HG02840 (cell line): ENCODE data around the gene TSPAN16.

Source experiments
- ATAC-seq: cut with Tn5 transposase; IDR thresholded peaks from one replicate; pipeline ENCODE4 v1.9.1; 2021; ENCODE audit warnings: mild to moderate bottlenecking, moderate library complexity, moderate number of reproducible peaks; ENCODE audit not compliant: unreplicated experiment, low FRiP score

Gene TSPAN16

GRCh38 chr19:11267316-11268085 lies 28.5 kb upstream of the TSPAN16 start:
- no peak for ATAC-seq

- ATAC-seq = no peak
Observed at GRCh38 chr19:11268783-11269267, 27.1 kb upstream of the TSPAN16 start.

GRCh38 chr19:11269408-11269807 lies 26.6 kb upstream of the TSPAN16 start:
- ATAC-seq = no peak

- ATAC-seq = no peak
Observed at GRCh38 chr19:11273296-11273695, 22.7 kb upstream of the TSPAN16 start.

- no peak for ATAC-seq
Observed at GRCh38 chr19:11273989-11274388, 22.0 kb upstream of the TSPAN16 start.

DNA sequence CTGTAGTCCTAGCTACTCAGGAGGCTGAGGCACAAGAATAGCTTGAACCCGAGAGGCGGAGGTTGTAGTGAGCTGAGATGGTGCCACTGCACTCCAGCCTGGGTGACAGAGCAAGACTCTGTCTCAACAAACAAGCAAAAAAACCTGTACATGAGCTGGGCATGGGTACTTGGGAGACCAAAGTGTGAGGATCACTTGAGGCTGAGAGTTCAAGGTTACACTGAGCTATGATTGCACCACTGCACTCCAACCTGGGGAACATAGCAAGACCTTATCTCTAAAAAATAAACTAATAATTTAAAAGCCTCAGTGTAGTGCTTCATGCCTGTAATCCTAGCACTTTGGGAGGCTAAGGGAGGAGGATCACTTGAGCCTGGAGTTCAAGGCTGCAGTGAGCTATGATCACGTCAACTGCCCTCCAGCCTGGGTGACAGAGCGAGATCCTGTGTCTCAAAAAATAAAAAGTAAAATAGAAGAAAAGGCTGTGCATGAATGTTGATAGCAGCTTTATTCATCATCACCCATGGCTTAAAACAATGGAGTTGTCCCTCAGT lies 21.4 kb upstream of the TSPAN16 start:
- no peak for ATAC-seq

GRCh38 chr19:11278670-11279069 lies 17.3 kb upstream of the TSPAN16 start:
- ATAC-seq = no peak

DNA sequence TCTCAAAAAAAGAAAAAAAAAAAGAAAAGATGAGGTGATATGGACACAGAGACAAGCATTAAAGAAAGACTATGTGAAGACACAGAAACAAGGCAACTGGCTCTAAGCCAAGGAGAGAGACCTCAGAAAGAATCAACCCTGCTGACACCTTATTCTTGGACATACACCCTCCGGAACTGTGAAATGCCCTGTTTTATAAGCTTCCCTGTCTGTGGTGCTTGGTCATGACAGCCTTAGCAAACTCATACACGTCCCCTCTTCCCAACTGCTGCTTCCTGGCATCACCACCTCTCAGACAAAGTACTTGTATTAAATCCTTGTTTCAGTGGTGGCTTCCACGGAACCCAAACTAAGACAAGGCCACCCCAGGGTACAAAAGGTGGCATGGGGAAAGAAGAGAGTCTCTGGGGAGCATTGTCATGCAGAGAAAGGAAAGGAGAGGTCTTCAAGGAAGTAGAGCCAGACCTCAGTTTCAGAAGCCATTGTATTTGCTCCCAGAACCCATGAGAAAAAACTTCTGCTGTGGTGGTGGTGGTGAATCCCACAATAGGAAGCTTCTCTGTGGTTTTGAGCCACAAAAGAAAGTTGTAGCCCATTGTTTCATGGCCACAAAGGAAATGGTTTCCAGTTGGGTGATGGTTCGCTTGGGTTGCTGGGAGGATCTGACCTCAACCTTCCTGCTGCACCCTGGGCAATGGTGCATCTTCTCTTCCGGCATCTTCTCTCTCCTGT lies 16.3 kb upstream of the TSPAN16 start:
- ATAC-seq = no peak

DNA sequence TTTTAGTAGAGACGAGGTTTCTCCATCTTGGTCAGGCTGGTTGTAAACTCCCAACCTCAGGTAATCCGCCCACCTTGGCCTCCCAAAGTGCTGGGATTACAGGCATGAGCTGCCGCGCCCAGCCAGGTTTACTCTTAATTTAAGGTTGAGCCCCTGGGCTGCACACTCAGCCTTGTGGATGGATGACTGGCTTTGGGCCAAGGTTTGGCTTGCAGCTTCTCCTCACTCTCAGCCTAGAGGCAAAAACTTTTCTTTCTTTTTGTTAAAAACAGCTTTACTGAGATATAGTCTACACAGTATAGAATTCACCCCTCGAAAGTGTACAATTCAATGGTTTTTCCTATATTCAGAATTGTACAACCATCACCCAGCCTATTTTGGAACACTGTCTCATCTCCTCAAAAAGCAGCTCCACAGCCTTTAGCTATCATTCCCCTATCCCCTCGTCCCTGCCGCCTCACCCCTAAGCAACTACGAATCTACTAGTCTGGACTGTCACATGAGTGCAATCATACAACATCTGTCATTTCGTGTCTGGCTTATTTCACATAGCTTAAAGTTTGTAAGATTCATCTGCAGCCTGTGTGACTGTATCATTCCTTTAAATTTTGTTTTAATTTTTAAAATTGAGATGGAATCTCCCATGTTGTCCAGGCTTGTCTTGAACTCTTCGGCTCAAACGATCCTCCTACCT lies 14.5 kb upstream of the TSPAN16 start:
- ATAC-seq = no peak

DNA sequence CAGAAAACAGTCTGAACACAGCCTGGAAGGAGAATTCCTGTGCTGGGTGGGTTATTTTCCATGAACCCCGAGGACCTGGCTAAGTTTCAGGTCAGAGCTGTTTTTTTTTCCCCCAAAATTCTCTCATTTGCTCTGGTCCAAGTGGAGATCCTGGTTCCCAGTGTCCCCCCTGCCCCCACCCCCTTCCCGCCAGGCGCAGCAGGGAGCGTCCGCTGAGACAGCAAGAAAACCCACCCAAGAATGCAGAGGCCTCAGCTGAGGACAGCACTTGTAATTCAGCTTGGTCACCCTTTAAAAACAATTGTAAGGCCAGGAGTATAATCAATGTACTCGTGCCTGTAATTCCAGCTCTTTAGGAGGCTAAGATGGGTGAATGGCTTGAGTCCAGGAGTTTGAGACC lies 11.4 kb upstream of the TSPAN16 start:
- no peak for ATAC-seq

DNA sequence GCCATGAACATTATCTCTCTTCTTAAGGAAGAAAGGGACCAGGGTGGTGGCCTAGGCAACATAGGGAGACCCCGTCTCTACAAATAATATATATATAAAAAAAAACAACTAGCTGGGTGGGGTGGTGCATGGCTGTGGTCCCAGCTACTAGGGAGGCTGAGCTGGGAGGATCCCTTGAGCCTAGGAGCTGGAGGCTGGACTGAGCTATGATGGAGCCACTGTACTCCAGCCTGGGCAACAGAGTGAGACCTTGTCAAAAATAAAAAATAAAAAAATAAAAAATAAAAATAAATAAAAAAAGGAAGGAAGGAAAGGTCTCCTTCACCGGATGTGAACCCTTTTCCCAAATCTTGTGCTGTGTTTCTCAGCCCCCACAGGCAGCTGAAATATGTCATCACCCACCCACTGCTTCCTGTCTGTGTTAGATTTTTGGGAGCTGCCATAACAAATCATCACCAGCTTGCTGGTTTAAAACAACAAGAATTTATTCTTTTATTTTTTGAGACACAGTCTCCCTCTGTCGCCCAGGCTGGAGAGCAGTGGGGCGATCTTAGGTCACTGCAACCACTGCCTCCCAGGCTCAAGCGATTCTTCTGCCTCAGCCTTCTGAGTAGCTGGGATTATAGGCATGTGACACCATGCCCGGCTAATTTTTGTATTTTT lies 9.5 kb upstream of the TSPAN16 start:
- ATAC-seq = no peak

DNA sequence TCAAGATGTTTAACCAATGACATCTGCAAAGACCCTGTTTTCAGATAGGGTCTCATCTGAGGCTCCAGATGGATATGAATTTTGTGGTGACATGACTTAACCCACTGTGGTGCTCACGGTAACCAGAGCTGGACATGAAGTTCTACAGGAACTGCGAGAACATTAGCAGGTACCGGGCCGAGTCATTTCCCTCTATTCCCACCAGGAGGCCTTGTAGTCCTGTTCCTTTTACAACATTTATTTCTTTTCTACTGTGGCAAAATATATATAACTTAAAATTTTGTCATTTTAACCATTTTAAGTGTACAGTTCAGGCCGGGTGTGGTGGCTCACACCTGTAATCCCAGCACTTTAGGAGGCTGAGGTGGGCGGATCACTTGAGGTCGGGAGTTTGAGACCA lies 7.6 kb upstream of the TSPAN16 start:
- no peak for ATAC-seq

GRCh38 chr19:11290256-11290655 lies 5.7 kb upstream of the TSPAN16 start:
- ATAC-seq = no peak

- no peak for ATAC-seq
Observed at GRCh38 chr19:11291415-11291814, 4.5 kb upstream of the TSPAN16 start.

GRCh38 chr19:11291991-11292390 lies 4.0 kb upstream of the TSPAN16 start:
- no peak for ATAC-seq

DNA sequence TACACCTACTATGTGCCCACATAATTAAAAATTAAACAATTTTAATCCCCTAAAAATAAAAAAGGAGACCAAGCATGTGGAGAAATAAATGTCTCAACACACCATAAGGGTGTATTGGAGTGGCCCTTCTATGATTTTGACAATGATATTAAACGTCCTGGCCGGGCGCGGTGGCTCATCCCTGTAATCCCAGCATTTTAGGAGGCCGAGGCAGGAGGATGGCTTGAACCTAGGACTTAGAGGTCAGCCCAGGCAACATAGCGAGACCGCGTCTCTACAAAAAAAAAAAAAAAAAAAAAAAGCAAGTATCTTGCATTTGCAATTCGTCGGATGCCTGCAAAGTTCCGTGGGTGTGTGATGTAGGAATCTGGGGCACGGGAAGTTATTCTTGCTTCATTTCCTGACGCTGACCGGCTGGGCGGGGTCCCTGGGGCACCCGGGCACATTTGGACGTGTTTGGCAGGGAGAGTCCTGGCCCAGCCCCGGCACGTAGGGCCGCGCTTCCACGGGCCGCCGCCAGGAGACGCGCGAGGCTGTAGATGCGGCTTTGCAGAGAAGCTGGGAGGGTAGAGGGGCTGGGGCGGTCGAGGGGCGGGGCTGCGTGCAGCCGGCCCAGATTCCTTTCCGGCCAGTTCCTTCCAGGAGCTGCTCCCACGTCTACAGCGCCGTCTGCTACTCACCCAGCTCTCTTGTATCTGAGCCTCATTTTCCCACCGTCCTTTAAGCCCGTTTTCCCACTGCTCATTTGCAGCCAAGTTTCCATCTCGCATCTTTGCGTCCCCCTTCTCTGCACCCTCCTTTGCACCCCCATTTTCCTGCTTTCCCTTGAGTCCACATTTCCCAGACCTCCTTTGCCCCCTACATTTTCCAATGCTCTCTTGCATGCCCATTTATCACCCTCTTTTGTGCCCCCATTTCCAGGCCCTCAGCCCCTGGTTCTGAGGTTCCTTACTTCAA lies 2.2 kb upstream of the TSPAN16 start:
- ATAC-seq = no peak

DNA sequence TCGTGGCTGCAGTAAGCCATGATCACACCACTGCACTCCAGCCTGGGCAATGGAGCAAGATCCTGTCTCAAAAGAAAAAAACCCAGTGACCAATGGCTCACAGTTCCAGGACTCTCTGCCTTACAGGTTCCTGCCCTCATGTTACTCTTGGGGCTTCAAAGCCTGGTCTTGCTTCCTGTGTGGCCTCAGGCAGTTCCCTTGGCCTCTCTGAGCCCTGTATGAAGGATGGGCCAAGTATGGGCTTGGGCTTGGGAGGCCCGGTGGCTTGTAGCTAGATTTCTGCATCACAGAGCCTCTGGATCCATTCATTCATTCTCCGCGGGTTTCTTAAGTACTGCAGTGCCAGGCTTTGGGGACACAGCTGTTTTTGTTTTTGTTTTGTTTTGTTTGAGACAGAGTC lies 780 bp upstream of the TSPAN16 start:
- ATAC-seq = no peak

DNA sequence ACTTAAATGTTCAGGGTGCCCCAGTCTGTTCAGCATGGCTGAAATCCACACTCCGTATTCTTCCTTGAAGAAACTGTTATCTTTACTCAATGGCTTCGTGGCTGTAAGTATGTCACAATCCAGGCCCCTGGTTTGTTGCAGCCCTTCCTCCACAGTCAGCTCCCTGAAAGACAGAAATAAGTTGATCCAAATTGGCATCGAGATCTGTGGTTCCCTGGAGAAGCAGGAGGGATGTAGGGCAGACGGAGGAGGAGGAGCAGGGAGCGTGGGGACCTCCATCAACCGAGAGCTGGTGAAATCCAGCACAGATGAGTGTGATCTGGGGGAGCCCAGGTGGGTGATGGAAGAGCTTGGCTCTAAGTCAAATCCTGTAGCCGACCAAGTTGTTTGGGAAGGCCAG lies 304 bp downstream of the TSPAN16 start:
- no peak for ATAC-seq
